OCI-LY7 (cell line): Measurements from ENCODE around the gene SIDT1.

Experiments
- CTCF ChIP-seq: fragments of 200-600 bp; sonication (generic); conservative IDR thresholded peaks from 2 replicates; pipeline ENCODE4 v1.5.1; 2014; ENCODE audit warnings: mild to moderate bottlenecking, antibody characterized with exemption, low read length, moderate library complexity, mixed read lengths
- EZH2phosphoT487 ChIP-seq: fragments of 200-600 bp; sonication (generic); IDR thresholded peaks from 2 replicates; pipeline ENCODE4 v1.6.1; 2018; ENCODE audit warnings: low read depth, borderline replicate concordance, mild to moderate bottlenecking, mixed run types, antibody characterized with exemption, low read length, moderate library complexity, mixed read lengths

- TF ChIP-seq CTCF (no peak), EZH2phosphoT487 (no peak)
Observed at GRCh38 chr3:113607219-113607596, 74.9 kb downstream of the SIDT1 start.
